Calu3 (cell line): Measurements from ENCODE around the gene C9orf78. TPM values are rescaled to one million over a fixed set of nuclear protein-coding genes. Genes with fewer than 3 reads are reported as not detected.

Experiments used
- BruUV-seq: library from RNA; stranded (reverse); fragments of 400-500 nt; replicated peaks from 2 replicates; lab custom pipeline; 2021; lab: Mats Ljungman, UMichigan
- CTCF ChIA-PET: fragments of 300-600 bp; sonication (Branson Sonifier 250); formaldehyde crosslinking; loops from one replicate; lab custom pipeline; 2022; ENCODE audit warnings: antibody characterized with exemption; lab: Charles Lee
- DNase-seq: peaks from one replicate; pipeline ENCODE4 v3.0.0; 2022
- H3K27ac Mint-ChIP-seq: one replicate; pipeline ENCODE4 v1.8.0; 2022; ENCODE audit warnings: mixed read lengths; ENCODE audit not compliant: unreplicated experiment
- H3K27me3 Mint-ChIP-seq: one replicate; pipeline ENCODE4 v1.8.0; 2022; ENCODE audit warnings: mixed read lengths; ENCODE audit not compliant: unreplicated experiment
- H3K36me3 Mint-ChIP-seq: one replicate; pipeline ENCODE4 v1.8.0; 2022; ENCODE audit warnings: mild to moderate bottlenecking, moderate library complexity, mixed read lengths; ENCODE audit not compliant: insufficient read depth, unreplicated experiment
- H3K4me1 Mint-ChIP-seq: one replicate; pipeline ENCODE4 v1.8.0; 2022; ENCODE audit warnings: mild to moderate bottlenecking, low read depth, mixed read lengths; ENCODE audit not compliant: unreplicated experiment
- H3K4me3 Mint-ChIP-seq: one replicate; pipeline ENCODE4 v1.8.0; 2022; ENCODE audit warnings: mild to moderate bottlenecking, low read depth, moderate library complexity, mixed read lengths; ENCODE audit not compliant: unreplicated experiment
- H3K9me3 Mint-ChIP-seq: one replicate; pipeline ENCODE4 v1.8.0; 2022; ENCODE audit warnings: low read depth, mixed read lengths; ENCODE audit not compliant: unreplicated experiment
- CTCF ChIP-seq: fragments of 200-600 bp; IDR thresholded peaks from one replicate; pipeline ENCODE4 v1.8.0; 2022; ENCODE audit warnings: antibody characterized with exemption; ENCODE audit not compliant: unreplicated experiment
- intact Hi-C: fragments of 100-400 bp; cut with micrococcal nuclease; formaldehyde crosslinking; loops from one replicate; pipeline ENCODE4 v1.10.0; 2022; ENCODE audit not compliant: unreplicated experiment
- total RNA-seq: library from RNA; stranded (reverse); gene quantifications from 2 replicates; pipeline ENCODE4 v1.2.3, GENCODE V29; 2022

The C9orf78 gene
- total RNA-seq, 1 experiment from 2014 or later = 24.5 TPM

- Mint-ChIP-seq H3K4me3 (peak overlapping the region; percentile 100), H3K36me3 (peaks cover 35% of the 10 kb centered on the region), H3K27ac (peak overlapping the region; percentile 96), H3K9me3 (no peaks in the 10 kb centered on the region), H3K27me3 (no peaks in the 10 kb centered on the region), H3K4me1 (peaks cover 12% of the 10 kb centered on the region)
- CTCF ChIA-PET = no interaction called here
- TF ChIP-seq CTCF = no peak
- DNase-seq = peak; percentile 3
- intact Hi-C loops = no loop called here
- BruUV-seq = no TSS peak
Measured at GRCh38 chr9:129834489-129835127, 467 bp downstream of the C9orf78 start.

GRCh38 chr9:129832982-129833381 is 2.1 kb downstream of the C9orf78 start:
- intact Hi-C loops = no loop called here
- no peak for DNase-seq
- Mint-ChIP-seq H3K9me3 (no peaks in the 10 kb centered on the region), H3K4me3 (no peak overlapping the region), H3K27me3 (no peaks in the 10 kb centered on the region), H3K36me3 (peaks cover 30% of the 10 kb centered on the region), H3K4me1 (peaks cover 12% of the 10 kb centered on the region), H3K27ac (no peak overlapping the region)
- no TSS peak for BruUV-seq
- CTCF ChIA-PET = interaction anchor here (0.7 kb wide), 1 partner anchor 512 kb away, joined by 3 read pairs; no protein-coding TSS in a partner anchor
- TF ChIP-seq CTCF = no peak

GRCh38 chr9:129828969-129829368 is 6.1 kb downstream of the C9orf78 start:
- CTCF ChIA-PET = interaction anchor here (0.6 kb wide), 1 partner anchor 27 kb away, joined by 3 read pairs; no protein-coding TSS in a partner anchor
- Mint-ChIP-seq H3K4me3 (no peak overlapping the region), H3K27ac (no peak overlapping the region), H3K4me1 (peaks cover 9% of the 10 kb centered on the region), H3K36me3 (peaks cover 20% of the 10 kb centered on the region), H3K27me3 (no peaks in the 10 kb centered on the region), H3K9me3 (no peaks in the 10 kb centered on the region)
- DNase-seq = no peak
- intact Hi-C loops = no loop called here
- no TSS peak for BruUV-seq
- TF ChIP-seq CTCF = no peak

- intact Hi-C loops = no loop called here
- DNase-seq = no peak
- Mint-ChIP-seq H3K4me1 (no peaks in the 10 kb centered on the region), H3K27me3 (no peaks in the 10 kb centered on the region), H3K4me3 (no peak overlapping the region), H3K9me3 (no peaks in the 10 kb centered on the region), H3K27ac (no peak overlapping the region), H3K36me3 (peaks cover 24% of the 10 kb centered on the region)
- TF ChIP-seq CTCF = no peak
- CTCF ChIA-PET = no interaction called here
- no TSS peak for BruUV-seq
Measured at GRCh38 chr9:129828051-129828450, 7.0 kb downstream of the C9orf78 start.
